Measurements from ENCODE around the gene EFCAB11.

GRCh38 chr14:89865153-89865552 lies 89.4 kb downstream of the EFCAB11 start:
- TF ChIP-seq, protein P1, sequence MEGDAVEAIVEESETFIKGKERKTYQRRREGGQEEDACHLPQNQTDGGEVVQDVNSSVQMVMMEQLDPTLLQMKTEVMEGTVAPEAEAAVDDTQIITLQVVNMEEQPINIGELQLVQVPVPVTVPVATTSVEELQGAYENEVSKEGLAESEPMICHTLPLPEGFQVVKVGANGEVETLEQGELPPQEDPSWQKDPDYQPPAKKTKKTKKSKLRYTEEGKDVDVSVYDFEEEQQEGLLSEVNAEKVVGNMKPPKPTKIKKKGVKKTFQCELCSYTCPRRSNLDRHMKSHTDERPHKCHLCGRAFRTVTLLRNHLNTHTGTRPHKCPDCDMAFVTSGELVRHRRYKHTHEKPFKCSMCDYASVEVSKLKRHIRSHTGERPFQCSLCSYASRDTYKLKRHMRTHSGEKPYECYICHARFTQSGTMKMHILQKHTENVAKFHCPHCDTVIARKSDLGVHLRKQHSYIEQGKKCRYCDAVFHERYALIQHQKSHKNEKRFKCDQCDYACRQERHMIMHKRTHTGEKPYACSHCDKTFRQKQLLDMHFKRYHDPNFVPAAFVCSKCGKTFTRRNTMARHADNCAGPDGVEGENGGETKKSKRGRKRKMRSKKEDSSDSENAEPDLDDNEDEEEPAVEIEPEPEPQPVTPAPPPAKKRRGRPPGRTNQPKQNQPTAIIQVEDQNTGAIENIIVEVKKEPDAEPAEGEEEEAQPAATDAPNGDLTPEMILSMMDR (IDR thresholded peaks at IDR 0.05) = no peak
- no peak for TF ChIP-seq POLR2AphosphoS5 (IDR thresholded peaks at IDR 0.05)
